T follicular helper cell (primary cell): ENCODE measurements around the gene CCDC38.

Source experiments
- DNase-seq: peaks from one replicate; pipeline ENCODE4 v3.0.0-alpha.2; 2020; ENCODE audit warnings: low read depth

CCDC38 gene

DNA sequence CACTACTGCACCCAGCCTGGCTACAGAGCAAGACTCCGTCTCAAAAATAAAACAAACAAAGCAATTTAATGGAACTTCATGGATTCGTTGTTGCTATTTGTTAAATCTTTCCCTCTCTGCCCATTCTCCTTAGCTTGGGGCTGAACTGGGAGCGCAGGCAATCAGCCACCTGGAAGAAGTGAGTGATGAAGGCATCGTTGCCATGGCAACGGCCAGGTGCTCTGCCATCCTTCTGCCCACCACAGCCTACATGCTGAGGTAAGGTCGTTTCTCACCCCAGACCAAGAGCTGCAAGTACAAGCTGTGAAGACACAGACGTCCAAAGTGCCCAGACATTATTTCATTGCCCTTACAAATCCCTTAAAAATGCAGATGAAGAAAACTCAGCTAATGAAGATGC, 19.8 kb upstream of the CCDC38 start:
- DNase-seq: no peak

DNA sequence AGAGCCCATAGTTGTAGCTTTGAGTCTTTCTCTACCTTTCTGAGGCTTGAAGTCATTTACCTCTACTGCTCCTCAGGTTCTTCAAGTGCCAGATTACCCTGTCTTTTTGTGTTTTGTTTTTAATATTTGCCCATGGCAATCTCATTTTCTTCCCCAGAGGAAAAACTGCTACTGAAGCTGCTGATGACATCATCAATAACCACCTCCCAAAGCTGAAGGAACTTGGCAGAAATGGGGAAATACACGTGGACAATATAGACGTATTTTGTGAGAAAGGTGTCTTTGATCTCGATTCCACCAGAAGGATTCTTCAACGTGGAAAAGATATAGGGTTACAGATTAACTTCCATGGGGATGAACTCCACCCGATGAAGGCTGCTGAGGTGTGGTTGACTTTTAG, 17.8 kb upstream of the CCDC38 start:
- DNase-seq: no peak

DNA sequence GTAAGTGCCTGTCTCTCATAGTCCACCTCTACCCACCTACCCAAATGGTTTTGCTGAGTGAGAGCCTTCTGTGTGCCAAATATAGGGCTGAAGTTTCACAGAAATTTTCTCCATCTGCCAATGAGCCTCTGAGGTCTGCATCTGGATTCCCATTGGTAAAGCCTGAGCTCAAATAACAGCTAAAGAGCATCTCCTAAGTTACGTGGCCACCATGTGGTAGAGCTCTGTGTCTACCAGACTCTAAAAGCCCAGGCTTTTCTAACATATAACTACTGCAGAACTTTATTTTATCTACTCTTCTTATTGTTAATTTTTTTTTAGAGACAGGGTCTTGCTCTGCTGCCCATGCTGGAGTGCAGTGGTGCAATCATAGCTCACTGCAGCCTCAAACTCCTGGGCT, 16.7 kb upstream of the CCDC38 start:
- no peak for DNase-seq

DNA sequence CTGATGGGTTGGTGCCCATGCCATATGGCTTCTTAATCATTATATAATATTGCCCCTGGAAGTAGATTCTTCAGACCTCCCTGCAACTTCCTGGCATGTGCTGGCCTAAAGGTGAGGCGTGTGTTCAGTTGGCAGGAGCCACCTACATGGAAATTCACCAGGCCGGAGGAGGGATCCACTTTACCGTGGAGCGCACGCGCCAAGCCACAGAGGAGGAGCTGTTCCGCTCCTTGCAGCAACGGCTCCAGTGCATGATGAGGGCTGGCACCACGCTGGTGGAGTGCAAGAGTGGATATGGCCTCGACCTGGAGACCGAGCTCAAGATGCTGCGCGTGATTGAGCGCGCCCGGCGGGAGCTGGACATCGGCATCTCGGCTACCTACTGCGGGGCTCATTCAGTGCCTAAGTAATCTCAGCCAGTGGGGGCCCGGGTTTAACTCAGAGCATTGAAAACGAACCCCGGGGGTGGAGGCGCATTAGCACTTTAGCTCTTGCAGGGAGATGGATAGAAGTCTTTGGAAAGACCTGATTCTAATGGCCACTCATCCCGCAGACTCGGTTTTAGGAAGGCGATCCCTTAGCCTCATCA, 14.2 kb upstream of the CCDC38 start:
- DNase-seq: no peak

DNA sequence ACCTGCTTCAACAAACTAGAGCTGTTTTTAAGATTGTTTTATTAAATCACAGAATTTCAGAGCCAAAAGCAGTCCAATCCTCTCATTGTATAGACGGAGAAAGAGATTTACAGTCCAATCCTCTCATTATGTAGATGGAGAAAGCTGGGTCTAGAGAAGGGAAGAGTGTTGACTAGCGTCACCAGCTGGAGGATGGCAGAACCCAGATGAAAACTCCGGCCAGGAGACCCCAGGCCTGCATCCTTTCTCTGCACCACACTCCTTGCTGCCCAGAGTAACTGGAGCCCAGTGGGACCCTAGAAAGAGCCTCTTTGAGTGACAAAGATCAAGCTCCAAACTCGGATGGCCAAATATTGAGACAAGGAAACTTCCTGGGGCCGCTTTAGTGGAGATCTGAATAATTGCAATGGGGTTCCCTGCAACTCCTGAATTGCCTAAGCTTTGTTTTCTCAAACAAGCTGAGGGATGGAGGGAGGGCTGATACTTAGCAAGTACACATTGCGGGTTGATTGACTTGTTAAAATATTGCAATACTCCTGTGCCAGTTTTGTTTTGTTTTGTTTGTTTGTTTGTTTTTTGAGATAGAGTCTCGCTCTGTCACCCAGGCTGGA, 13.2 kb upstream of the CCDC38 start:
- DNase-seq: no peak

DNA sequence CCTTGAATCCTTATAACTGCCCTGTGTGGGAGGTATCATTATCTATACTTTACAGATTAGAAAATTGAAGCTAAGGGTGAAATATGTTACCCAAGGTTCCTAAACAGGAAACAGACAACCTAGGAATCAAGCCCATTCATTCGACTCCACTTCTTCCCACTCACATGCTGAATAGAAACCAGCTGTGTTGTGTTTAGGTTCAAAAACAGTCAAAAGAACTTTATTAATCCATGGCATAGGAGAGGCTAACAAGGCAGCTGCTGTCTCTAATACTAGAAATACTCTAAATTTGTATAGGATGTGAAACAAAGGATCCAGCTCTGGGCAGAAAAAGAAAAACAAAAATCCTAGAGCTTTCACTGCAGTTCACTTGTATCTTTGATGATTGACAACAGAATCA, 10.6 kb upstream of the CCDC38 start:
- no peak for DNase-seq

DNA sequence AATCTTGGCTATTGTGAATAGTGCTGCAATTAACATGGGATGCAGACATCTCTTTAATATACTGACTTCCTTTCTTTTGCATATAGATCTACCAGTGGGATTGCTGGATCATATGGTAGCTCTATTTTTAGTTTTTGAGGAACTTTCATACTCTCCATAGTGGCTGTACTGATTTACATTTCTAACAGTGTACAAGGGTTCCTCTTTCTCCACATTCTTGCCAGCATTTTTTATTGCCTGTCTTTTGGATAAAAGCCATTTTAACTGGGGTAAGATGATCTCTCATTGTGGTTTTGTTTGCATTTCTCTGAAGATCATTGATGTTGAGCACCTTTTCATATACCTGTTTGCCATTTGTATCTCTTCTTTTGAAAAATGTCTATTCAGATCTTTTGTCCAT, 9.1 kb upstream of the CCDC38 start:
- DNase-seq: no peak

DNA sequence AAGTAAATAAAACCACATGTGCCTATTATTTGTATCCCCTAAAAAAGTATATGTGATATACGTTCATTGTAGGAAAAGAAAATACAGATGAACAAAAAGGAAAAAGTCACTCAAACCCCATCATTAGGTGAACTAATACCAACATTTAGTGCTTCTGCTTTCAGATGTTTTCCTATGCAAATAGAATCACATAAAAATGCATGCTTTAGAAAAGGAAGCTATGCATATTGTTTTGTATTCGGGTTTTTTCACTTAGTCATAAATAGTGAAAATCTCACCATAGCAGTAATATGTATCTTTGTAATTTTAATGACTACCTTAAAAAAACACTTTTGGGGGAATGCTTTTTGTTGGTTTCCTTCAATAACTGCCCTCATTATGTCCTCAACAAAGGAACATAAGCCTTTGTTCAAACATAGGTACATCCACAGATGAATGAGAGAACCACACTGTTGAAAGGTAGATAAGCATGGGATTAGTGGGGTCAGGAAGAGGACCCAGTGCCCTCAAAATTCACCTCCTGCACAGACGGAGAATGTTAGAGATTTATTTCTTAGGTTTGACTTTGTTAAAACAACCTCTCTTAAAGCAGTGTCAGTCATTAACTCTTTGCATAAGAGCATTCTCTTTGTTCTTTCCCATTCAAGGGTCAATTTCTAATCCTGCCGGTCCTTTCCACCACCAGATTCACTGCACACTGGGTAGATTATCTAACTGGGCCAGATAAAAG, 7.2 kb upstream of the CCDC38 start:
- no peak for DNase-seq

DNA sequence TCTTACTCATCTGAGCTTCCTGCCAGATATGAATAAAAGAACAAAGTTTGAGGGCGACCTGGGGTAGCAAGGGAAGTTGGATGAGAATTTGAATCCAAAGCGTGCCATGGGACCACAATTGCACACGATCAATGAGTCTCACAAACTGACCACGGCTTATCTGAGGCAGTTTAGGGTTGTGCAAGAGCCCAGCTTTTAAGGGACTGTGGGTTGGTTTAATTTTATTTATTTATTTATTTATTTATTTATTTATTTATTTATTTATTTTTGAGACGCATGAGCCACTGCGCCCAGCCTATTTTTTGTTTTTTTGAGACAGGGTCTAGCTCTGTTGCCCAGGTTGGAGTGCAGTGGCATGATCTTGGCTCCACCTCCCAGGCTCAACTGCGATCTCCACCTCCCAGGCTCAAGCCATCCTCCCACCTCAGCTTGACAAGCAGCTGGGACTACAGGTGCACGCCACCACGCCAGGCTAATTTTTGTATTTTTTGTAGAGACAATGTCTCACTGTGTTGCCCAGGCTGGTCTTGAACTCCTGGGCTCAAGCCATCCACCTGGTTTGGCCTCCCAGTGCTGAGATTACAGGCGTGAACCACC, 1.8 kb upstream of the CCDC38 start:
- DNase-seq: no peak

DNA sequence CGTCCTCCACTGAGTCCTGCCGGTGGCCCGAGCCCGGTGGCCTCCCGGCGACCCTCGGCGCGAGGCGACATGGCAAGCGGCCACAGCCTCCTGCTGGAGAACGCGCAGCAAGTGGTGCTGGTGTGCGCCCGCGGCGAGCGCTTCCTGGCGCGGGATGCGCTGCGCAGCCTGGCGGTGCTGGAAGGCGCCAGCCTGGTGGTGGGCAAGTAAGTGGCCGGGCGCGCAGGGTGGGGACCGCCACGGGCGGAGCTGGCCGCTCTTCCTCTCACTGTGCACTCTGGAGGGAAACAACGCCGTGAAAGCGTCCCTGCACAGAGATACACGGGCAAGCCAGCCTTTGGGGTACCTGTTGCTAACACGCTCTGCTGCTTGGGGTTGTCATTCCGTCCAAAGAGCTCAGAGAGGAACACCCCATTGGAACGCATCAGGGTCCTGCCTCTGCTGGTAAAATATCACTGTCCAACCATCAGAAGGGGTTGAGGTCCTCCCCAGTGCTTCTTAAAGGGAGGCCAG, 972 bp upstream of the CCDC38 start, which contains the start of gene AMDHD1:
Gene AMDHD1, plus strand, starts transcription at position 2 of the 513 bp plus-strand sequence. Its CDS starts 68 bp downstream, at position 70.
- DNase-seq: peak; percentile 39

DNA sequence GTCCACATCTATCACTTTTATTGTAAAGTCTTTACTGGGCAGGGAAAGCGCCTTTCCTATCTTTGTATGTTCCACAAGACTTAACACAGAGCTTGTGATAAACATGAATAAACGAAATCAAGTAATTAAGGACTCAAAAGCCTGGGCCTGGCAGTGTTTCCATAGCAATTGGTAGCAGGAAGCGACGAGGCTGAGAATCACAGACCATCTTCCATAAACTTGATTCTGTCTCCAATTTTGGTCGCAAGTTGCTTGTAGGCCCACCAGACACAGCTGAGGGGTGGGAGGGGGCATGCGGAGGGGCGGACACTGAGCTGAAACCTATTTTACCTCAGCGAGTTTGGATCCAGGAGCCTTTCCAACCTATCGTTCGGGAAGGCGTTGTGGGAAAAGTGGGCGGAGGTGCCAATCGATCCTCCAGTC, 302 bp downstream of the CCDC38 start:
- DNase-seq: no peak

DNA sequence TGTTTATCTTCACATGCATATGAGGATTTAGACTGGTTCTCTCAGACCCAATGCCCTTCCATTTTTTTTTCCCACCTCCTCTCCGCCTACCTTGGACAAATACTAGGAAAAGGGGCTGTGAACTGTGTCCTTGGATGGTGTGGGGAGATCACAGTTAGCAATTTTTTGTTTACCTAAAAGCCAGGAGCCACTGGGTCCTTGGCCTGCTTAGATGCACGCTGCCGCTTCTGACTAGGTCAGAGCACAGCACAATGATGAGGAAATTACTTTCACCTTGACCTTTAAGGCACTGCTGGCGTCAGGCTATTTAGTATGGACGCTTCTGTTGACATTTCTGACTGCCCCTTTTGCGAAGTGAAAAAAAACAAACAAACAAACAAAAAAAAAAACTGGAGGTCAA, 1.9 kb downstream of the CCDC38 start:
- DNase-seq: no peak

DNA sequence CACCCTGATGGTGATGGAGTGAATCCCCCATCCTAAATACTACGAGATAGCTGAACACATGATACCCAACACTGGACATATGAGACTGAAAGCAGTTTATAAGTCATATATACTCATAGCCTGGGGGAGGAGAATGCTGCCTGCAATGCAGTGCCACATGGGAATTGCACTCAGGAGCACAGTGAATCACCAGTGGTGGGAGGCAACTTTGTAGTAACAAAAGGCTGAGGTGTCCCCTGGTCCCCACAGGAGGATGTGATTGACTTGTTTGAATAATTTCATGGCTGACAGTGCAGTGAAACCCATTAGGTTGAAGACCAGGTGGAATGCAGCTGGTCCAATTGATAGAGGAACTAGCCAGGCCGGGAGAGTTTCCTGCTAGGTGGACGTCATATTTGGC, 20.2 kb downstream of the CCDC38 start:
- no peak for DNase-seq

DNA sequence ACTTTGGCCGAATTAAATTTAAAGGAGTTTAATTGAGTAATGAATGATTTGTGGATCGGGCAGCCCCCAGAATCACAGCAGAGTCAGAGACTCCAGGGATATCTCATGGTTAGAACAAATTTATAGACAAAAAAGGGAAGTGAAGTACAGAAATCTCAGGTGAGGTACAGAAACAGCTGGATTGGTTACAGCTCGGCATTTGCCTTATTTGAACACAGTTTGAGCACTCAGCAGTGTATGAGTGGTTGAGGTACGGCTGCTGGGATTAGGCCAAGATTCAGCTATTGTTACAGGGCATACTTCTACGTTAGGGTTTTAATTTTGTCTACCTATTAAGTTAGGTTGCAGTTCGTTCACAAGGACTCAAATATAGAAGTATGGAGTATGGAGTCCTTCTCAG, 23.3 kb downstream of the CCDC38 start:
- no peak for DNase-seq

DNA sequence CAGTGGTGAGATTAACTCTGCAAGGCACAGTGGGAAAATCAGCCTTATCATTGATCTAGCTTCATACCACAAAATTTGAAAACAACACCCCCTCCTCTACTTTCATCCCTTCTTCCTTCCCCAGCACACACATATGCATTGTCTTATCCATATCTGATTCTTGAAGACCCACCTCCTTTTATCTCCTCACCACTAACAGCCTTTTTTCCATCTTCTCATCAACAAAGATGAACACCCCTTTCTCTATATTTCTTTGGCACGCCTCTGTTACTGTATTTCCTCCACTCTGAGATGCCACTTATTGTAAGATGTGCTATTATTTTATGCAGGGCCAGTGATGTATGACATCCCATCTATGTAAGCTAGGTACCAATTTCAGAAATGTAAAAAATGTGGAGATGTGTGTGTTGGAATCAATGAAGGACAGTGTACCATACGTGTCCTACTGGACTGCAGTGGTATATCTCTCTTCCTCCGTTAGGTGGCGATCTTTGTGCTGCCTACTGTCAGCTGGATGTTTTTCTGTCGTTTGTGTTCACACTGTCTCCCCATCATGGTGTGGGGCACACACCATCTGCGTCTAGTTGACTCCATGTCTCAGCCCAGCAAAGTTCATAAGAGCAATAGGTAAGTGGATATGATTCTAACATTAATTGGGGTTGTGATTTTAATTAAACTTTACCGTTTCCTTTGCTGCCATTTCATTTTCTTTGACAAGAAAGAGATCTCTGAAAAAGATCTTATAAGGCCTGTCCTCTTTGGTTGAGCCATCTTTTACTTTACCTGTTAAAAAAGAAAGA, 24.0 kb downstream of the CCDC38 start:
- DNase-seq: peak; percentile 20

DNA sequence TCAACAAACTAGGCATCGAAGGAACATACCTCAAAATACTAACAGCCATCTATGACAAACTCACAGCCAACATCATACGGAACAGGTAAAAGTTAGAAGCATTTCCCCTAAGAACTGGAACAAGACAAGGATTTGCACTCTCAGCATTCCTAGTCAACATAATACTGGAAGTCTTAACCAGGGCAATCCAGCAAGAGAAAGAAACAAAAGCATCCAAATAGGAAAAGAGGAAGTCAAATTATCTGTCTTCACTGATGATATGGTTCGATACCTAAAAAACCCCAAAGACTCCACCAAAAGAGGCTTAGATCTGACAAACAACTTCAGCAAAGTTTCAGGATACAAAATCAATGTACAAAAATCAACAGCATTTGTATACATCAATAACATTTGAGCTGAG, 32.5 kb downstream of the CCDC38 start:
- no peak for DNase-seq

DNA sequence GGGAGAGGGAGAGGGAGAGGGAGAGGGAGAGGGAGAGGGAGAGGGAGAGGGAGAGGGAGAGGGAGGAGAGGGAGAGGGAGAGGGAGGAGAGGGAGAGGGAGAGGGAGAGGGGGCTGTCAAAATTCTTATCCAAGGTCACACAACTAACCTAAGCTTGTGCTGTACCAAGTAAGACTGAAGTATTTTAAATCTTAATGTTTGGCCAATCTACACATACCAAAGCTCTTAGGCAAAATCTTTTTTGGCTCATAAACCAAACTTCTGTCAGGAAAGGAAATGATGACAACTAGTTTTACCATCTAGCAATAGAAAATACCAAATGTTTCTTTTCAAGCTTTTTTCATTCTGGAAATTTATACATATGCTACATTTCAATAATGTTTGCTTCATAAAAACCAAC, 33.8 kb downstream of the CCDC38 start:
- DNase-seq: no peak

DNA sequence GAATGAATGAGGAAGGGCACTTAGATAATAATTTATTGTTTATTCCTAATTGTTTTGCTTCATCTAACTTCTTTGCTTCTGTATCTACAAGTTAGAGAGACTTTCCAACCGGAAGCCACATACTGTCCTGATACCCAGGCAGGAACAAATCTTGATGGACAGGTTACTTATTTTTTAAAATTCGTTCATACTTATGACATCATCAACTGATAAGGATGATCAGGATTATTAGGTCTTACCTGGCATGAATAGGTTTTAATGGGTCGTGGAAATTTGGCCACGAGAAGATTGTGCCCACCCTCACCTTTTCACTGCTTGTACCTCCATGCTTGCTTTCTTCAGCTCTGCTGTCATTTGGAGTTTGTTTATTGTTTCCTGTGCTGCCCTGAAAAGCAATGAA, 44.3 kb downstream of the CCDC38 start:
- DNase-seq: no peak

DNA sequence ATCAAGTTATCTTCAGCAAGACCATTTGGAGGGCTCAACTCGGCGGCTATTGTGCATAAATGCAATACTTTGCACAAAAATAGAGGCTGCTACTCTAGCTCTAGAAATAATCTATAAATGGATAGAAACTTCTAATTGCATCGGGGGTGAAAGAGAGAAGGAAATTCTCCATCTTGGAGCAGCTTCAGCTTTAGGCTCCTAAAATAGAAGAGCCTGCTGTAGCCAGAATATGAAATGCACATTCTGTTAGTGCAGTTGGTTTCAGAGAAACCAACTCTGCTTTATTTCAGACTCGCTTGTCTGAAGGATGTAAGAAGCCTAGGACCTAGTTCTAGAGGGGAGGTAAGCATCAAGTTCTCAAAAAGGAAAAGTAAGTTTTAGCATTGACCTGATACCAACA, 45.6 kb downstream of the CCDC38 start:
- DNase-seq: no peak

DNA sequence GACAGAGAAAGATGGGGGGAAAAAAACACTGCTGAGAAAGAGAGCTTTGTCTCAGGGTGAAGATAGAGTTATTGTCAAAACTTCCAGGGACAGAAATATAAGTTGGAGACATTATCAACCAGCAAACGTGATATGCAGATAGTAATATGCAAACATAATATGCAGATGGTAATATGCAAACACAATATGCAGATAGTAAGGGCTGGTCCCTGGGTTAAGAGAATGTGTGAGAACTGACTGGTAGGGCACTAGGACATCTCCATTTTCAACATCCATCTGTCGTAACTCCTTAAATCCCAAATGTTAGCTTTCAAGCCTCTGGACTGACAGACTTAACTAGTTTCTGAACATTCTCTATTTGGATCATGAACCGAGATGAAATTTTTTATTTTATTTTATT, 51.5 kb downstream of the CCDC38 start:
- no peak for DNase-seq

DNA sequence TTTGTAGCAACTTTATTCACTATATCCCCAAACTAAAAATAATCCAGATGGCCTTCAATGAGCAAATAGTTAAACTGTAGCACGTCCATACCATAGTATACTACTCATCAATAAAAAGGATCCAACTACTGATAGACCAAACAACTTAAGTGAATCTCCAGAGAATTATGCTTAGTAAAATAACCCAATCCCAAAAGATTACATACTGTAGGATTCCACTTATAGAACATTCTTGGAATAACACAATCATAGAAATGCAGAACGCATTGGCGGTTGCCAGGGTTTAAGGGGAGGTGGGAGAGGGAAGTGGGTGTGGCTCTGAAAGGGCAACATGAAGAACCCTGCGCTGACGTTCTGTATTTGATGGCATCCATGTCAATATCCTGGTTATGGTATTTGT, 55.1 kb downstream of the CCDC38 start:
- DNase-seq: no peak

DNA sequence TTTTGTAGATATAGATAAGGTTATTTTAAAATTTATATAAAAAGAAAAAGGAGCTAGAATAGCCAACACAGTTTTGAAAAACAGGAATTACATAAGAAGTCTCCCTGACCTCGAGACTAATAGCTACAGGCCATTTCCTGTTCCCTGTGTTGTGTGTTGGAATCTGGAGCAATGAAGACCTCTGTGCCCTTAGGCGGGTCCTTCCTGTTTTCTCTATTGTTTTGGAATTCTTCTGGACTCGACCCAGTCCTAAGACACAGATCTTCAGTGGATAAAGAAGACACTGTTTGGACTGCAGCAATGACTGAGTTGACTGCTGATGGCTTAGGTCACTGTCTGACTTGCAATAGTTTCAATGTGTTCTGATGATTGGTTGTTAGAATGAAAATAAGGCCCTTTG, 57.4 kb downstream of the CCDC38 start:
- DNase-seq: no peak
